ENCODE results near the gene NOPCHAP1. TPM values are rescaled to one million over a fixed set of nuclear protein-coding genes. Genes with fewer than 3 reads are reported as not detected.

The NOPCHAP1 gene
- total RNA-seq, 1 experiment from 2014 or later: 49.3 TPM

DNA sequence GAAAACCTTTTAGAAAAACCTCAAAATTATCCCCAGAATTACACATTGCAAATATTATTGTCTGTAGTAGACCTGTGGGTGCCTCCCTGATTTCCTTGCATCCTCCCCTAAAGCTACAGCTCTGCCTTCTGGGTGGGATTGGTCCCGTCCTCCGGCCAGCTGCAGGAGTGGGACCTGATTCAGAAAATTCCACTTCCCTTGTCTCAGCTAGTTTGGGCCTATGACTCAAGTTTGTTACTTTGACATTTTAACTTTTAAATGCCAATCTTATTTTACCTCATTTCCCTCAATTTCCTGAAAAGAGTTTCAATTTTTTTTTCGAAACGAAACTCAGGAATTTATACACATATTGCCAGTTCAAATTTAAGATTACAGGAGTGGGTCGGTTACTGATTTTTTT is 14.8 kb upstream of the NOPCHAP1 start:
- Histone ChIP-seq H2BK5ac (ENCODE audit: insufficient read length, low read length) (no peak overlapping the region), H3K56ac (ENCODE audit: insufficient read length, low read depth, low read length) (no peak overlapping the region), H4K5ac (ENCODE audit: insufficient read length, low read depth, low read length) (no peak overlapping the region), H4K91ac (ENCODE audit: insufficient read length, low read depth, low read length) (no peak overlapping the region), H3K79me1 (ENCODE audit: insufficient read depth, low read depth, low read length, poor library complexity, severe bottlenecking) (no peaks in the 10 kb centered on the region), H2BK12ac (ENCODE audit: insufficient read length, low read depth, low read length) (no peak overlapping the region), H3K23me2 (ENCODE audit: insufficient read length, low read depth, low read length, poor library complexity, severe bottlenecking) (no peaks in the 10 kb centered on the region), H3K4me1 (ENCODE audit: insufficient read depth, low read length) (no peaks in the 10 kb centered on the region), H3K9ac (ENCODE audit: extremely low read depth, insufficient read length, low read length) (no peak overlapping the region), H3K18ac (ENCODE audit: insufficient read length, low read depth, low read length) (no peak overlapping the region), H2AFZ (ENCODE audit: low read length) (no peak overlapping the region), H2BK120ac (ENCODE audit: low read depth, low read length, poor library complexity, severe bottlenecking) (no peak overlapping the region), H3K14ac (ENCODE audit: insufficient read depth, low read length) (no peak overlapping the region), H2BK20ac (ENCODE audit: low read depth, low read length, poor library complexity, severe bottlenecking) (no peak overlapping the region), H4K8ac (replicated peaks; ENCODE audit: insufficient read length, low read depth, low read length) (no peak overlapping the region), H3K23ac (ENCODE audit: insufficient read length, low read depth, low read length) (no peak overlapping the region), H3K4ac (ENCODE audit: low read depth, low read length) (no peak overlapping the region), H3K4me2 (ENCODE audit: insufficient read depth, insufficient read length, low read length) (no peak overlapping the region), H4K20me1 (ENCODE audit: control insufficient read depth, insufficient read depth, insufficient read length) (no peaks in the 10 kb centered on the region), H3K9me3 (ENCODE audit: control insufficient read depth, low read depth, low read length) (no peaks in the 10 kb centered on the region), H2BK15ac (ENCODE audit: low read depth, low read length) (no peak overlapping the region), H3K27ac (ENCODE audit: insufficient read length, low read depth, low read length) (no peak overlapping the region), H2AK5ac (ENCODE audit: insufficient read length, low read length) (no peak overlapping the region), H3T11ph (ENCODE audit: low read length) (no peak overlapping the region), H3K79me2 (ENCODE audit: insufficient read depth, low read length) (no peaks in the 10 kb centered on the region), H3K27me3 (ENCODE audit: insufficient read depth, low read length) (no peaks in the 10 kb centered on the region)
- H3K9me3 Mint-ChIP-seq: no peaks in the 10 kb centered on the region; a peak in 1 of 5 replicates
- H3K4me3 Mint-ChIP-seq: no peak overlapping the region
- no CpG with 5 or more reads among the region's 5 CpGs for WGBS (ENCODE audit: extremely low coverage, insufficient read length, low lambda C conversion rate)
- DNase-seq: no peak
- no peaks in the 10 kb centered on the region for H3K36me3 Mint-ChIP-seq (ENCODE audit: insufficient read depth in 1 of 3, low read depth in 3 of 3)
- no peak overlapping the region for H3K27ac Mint-ChIP-seq
- TF ChIP-seq CTCF (conservative IDR thresholded peaks at IDR 0.05): no peak
- no peaks in the 10 kb centered on the region for H3K27me3 Mint-ChIP-seq (ENCODE audit: low read depth)
- no peaks in the 10 kb centered on the region for H3K4me1 Mint-ChIP-seq

All from H9 (cell line).